Esophagus squamous epithelium (tissue), 5 donors: ENCODE data around the gene POLA1. TPM values are rescaled to one million over a fixed set of nuclear protein-coding genes. Genes with fewer than 3 reads are reported as not detected.
A peak's percentile ranks its signal among the peaks of the same experiment; 100 is the strongest.

Source experiments
- DNase-seq: peaks from one replicate; lab custom pipeline; 2025; lab: John Stamatoyannopoulos, UW
- H3K27ac ChIP-seq, 4 donors: fragments of 200-600 bp; sonication (generic); one replicate each; pipeline ENCODE4 v1.5.1; 2016 to 2019; ENCODE audit warnings: mild to moderate bottlenecking in 1 of 4
- H3K27me3 ChIP-seq, 4 donors: fragments of 200-600 bp; sonication (generic); 1 replicate in 3 of 4; 2 replicates in 1 of 4; pipeline versions ENCODE4 v1.5.1 to v1.6.0; 2017 to 2021; ENCODE audit warnings: antibody characterized with exemption in 1 of 4
- H3K36me3 ChIP-seq, 3 donors: fragments of 200-600 bp; sonication (generic); one replicate each; pipeline ENCODE4 v1.5.1; 2016 to 2019
- H3K4me1 ChIP-seq, 3 donors: fragments of 200-600 bp; sonication (generic); one replicate each; pipeline ENCODE4 v1.5.1; 2017 to 2019
- H3K4me3 ChIP-seq, 4 donors: fragments of 200-600 bp; sonication (generic); 1 replicate in 3 of 4; 2 replicates in 1 of 4; pipeline ENCODE4 v1.5.1; 2016 to 2019; ENCODE audit warnings: mild to moderate bottlenecking in 2 of 4, moderate library complexity in 1 of 4
- H3K9me3 ChIP-seq, 3 donors: fragments of 200-600 bp; sonication (generic); one replicate each; pipeline ENCODE4 v1.5.1; 2016 to 2019
- POLR2A ChIP-seq, 4 donors: fragments of 450-650 bp; IDR thresholded peaks; one replicate each; pipeline ENCODE4 v1.6.1; 2017; ENCODE audit warnings: antibody characterized with exemption in 4 of 4, mild to moderate bottlenecking in 4 of 4, moderate library complexity in 3 of 4
- WGBS, 2 donors: methylation state at CpG; one replicate each; pipeline ENCODE4 v1.1.5; 2018; 5-methylcytosine and 5-hydroxymethylcytosine counted together
- intact Hi-C: fragments of 100-400 bp; cut with DNase I; formaldehyde crosslinking; loops from one replicate; pipeline ENCODE4 v1.15.0; 2022
- total RNA-seq, 4 donors: library from RNA; depleted of rRNA; stranded (reverse); fragments of >200 nt; gene quantifications; one replicate each; pipeline ENCODE4 v1.1.0, GENCODE V29; 2016
- TF ChIP-seq, protein P1 (sequence below), 6 experiments: fragments of 450-650 bp in 4 of 6; fragments of 200-600 bp in 2 of 6; sonication (generic) in 2 of 6; IDR thresholded peaks; one replicate each; pipeline ENCODE4 v1.5.1; 2016 to 2019; ENCODE audit warnings: antibody characterized with exemption in 6 of 6, mild to moderate bottlenecking in 4 of 6, moderate library complexity in 4 of 6
- donor health status: DM: yes; HTN: yes; CAD: no.

The POLA1 gene
- total RNA-seq, 4 donors from 2014 or later: 5.3 to 14.7 (median 13.1) TPM

DNA sequence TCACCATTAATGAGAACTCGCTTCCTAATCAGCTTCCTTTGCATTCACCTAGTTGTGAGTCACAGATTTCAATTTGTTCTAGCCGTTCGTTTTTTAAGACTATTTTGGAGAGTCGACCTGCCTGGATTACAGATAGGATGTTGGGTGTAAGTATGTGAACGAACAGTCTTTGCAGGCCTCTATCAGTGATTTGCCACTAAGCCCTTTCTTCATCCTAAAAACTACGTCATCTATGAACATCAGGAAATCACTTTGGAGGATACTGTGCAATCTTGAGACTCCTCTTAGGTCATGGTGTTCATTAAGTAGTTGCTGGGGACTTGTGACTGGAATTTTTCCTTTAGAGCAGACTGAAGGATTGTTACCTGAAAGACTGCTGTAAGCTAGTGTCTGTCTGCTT, 1.1 kb downstream of the POLA1 start:
- no peak for TF ChIP-seq POLR2A (IDR thresholded peaks at IDR 0.05)
- TF ChIP-seq, protein P1, sequence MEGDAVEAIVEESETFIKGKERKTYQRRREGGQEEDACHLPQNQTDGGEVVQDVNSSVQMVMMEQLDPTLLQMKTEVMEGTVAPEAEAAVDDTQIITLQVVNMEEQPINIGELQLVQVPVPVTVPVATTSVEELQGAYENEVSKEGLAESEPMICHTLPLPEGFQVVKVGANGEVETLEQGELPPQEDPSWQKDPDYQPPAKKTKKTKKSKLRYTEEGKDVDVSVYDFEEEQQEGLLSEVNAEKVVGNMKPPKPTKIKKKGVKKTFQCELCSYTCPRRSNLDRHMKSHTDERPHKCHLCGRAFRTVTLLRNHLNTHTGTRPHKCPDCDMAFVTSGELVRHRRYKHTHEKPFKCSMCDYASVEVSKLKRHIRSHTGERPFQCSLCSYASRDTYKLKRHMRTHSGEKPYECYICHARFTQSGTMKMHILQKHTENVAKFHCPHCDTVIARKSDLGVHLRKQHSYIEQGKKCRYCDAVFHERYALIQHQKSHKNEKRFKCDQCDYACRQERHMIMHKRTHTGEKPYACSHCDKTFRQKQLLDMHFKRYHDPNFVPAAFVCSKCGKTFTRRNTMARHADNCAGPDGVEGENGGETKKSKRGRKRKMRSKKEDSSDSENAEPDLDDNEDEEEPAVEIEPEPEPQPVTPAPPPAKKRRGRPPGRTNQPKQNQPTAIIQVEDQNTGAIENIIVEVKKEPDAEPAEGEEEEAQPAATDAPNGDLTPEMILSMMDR (IDR thresholded peaks at IDR 0.05): no peak
- no peak for DNase-seq
- intact Hi-C loops: no loop called here
- Histone ChIP-seq H3K4me3 (peak overlapping the region in 1 of 4 donors; percentile 72), H3K9me3 (no peaks in the 10 kb centered on the region), H3K36me3 (peaks cover 0 to 4% (median 0%) of the 10 kb centered on the region in 3 donors), H3K4me1 (peaks cover 0 to 19% (median 0%) of the 10 kb centered on the region in 3 donors), H3K27me3 (no peaks in the 10 kb centered on the region), H3K27ac (no peak overlapping the region)
- 21 to 49% methylated on average over 6 of the region's 6 CpGs for WGBS, 2 donors

DNA sequence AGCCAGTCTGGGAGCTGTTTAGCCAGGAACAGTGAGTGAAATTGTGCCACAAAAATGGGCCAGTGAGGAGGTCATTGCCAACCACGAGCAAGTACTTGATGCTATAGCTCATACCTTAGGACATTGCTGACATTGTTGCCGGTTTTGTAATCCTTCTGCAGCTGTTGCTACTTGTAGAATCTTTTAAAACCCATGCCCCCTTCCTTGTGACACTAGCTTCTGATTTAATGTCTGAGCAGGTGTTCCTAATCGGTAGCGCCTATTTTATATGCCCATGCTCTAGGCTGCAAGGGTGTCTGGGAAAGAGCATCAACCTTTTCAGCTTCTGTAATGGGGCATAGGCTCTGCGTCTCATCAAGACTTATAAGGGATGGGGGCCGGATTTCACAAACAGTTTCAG, 2.6 kb downstream of the POLA1 start:
- 56 to 64% methylated on average over 4 to 6 of the region's 6 CpGs for WGBS, 2 donors
- H3K27ac ChIP-seq: no peak overlapping the region
- H3K4me3 ChIP-seq: no peak overlapping the region
- no peak for DNase-seq
- H3K9me3 ChIP-seq: no peaks in the 10 kb centered on the region
- TF ChIP-seq, protein P1 (IDR thresholded peaks at IDR 0.05): no peak
- TF ChIP-seq POLR2A (IDR thresholded peaks at IDR 0.05): no peak
- intact Hi-C loops: no loop called here
- H3K36me3 ChIP-seq: peaks cover 0 to 19% (median 0%) of the 10 kb centered on the region in 3 donors
- peaks cover 0 to 19% (median 0%) of the 10 kb centered on the region in 3 donors for H3K4me1 ChIP-seq
- no peaks in the 10 kb centered on the region for H3K27me3 ChIP-seq

DNA sequence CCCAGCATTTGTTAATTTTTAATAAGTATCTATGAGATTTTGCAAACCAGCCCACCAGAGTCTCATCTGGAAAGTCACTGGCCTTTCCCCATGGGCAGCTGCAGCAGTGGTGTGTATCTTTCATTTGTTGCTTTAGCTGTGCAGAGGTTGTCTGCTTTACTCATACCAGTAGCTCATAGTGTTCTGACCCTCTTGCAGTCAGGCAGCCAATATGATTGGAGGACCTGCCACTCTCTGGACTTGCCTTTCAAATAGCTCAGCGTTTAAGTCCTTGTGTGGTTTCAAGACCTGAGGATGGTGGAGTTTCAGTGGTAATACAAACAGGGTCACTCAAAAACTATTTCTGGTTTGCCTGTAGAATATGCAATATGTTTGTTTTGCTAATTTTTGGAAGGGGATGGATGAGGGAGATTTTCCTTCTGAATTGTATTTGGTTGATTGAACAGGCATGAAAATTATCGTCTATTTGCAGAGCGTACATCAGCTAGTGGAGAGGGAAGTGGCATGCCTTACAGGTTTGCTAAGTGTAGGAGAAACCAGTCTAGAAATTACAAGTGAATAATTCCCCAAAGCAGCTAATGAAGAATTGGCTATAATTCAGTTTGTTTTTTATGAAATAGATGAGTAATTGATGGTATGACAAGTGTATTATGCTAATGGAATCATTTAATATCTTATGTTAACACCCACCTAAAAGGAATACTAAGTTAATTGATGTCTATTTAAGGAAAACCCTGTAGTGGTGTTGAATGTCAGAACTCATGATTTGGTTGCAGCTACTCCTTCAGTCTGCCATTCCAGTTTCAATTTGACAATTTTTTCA, 8.9 kb downstream of the POLA1 start:
- H3K4me1 ChIP-seq: no peaks in the 10 kb centered on the region
- H3K36me3 ChIP-seq: peaks cover 0 to 58% (median 0%) of the 10 kb centered on the region in 3 donors
- 77 to 100% methylated on average over 2 to 3 of the region's 3 CpGs for WGBS, 2 donors
- intact Hi-C loops: no loop called here
- H3K27ac ChIP-seq: no peak overlapping the region
- H3K27me3 ChIP-seq: no peaks in the 10 kb centered on the region
- H3K4me3 ChIP-seq: no peak overlapping the region
- no peaks in the 10 kb centered on the region for H3K9me3 ChIP-seq
- DNase-seq: no peak
- no peak for TF ChIP-seq POLR2A (IDR thresholded peaks at IDR 0.05)
- TF ChIP-seq, protein P1 (IDR thresholded peaks at IDR 0.05): no peak

DNA sequence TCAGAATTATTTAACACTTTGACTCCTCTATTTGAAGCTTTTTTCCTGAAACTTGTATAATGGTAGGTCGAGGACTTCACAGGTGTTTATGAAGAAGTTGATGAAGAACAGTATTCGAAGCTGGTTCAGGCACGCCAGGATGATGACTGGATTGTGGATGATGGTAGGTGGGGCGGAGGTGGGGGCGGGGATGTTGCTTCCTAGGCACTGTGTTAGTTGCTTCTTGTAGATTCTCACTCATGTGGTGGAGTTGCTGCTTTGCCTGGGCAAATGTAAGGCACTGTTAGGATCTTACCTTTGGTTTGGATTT, 9.4 kb downstream of the POLA1 start:
- intact Hi-C loops: no loop called here

DNA sequence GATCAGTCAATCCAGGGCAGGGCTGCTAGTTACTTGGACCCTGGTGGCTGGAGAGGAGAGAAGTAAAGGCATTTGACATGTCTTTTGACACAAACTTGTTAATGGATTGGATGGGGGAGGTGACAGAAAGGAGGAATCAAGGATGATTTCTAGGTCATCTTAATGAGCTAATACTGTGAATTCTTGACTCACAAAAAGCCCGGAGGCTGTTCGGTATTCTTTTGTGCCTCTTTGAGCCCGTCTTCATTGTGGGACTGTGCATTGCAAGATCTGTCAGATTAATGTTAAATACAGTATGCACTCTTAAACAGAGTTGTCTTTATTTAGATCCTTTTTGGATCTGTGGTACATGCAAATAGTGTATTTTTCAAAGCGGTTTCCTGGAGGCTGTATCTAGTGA, 25.1 kb downstream of the POLA1 start:
- intact Hi-C loops: no loop called here
- no peak for DNase-seq

More for the DNA sequence above, 9.4 kb downstream of the POLA1 start:
- Histone ChIP-seq H3K27me3 (no peaks in the 10 kb centered on the region), H3K36me3 (peaks cover 0 to 58% (median 0%) of the 10 kb centered on the region in 3 donors), H3K4me3 (no peak overlapping the region), H3K4me1 (no peaks in the 10 kb centered on the region), H3K27ac (no peak overlapping the region), H3K9me3 (no peaks in the 10 kb centered on the region)
- no peak for TF ChIP-seq POLR2A (IDR thresholded peaks at IDR 0.05)
- TF ChIP-seq, protein P1 (IDR thresholded peaks at IDR 0.05): no peak
- WGBS, 2 donors: 61% methylated on average over 5 of the region's 5 CpGs; no CpG with 5 or more reads in 1 of the 2 donors
- no peak for DNase-seq

More for the DNA sequence above, 25.1 kb downstream of the POLA1 start:
- no peaks in the 10 kb centered on the region for H3K9me3 ChIP-seq
- H3K27me3 ChIP-seq: no peaks in the 10 kb centered on the region
- TF ChIP-seq POLR2A (IDR thresholded peaks at IDR 0.05): no peak
- TF ChIP-seq, protein P1 (IDR thresholded peaks at IDR 0.05): no peak
- H3K4me3 ChIP-seq: no peak overlapping the region
- H3K27ac ChIP-seq: no peak overlapping the region
- H3K4me1 ChIP-seq: no peaks in the 10 kb centered on the region
- WGBS, 2 donors: 79 to 91% methylated on average over 4 of the region's 4 CpGs
- H3K36me3 ChIP-seq: peaks cover 0 to 70% (median 0%) of the 10 kb centered on the region in 3 donors
